Left colon (tissue), 2 donors: ENCODE measurements around the gene ARPC5L. TPM values are rescaled to one million over a fixed set of nuclear protein-coding genes. Genes with fewer than 3 reads are reported as not detected.
"Not testable (repeated sequence)": the region's sequence is repeated elsewhere in the genome, so short reads cannot be mapped to it uniquely, and the experiment has no call there.

Source experiments
- ATAC-seq: fragments of 200-7000 bp; cut with Tn5 transposase; one replicate; pipeline ENCODE4 v1.9.1; 2020; ENCODE audit warnings: mild to moderate bottlenecking, moderate library complexity
- DNase-seq, 2 donors: peaks; one replicate each; pipeline ENCODE4 v3.0.0-alpha.2; 2020
- intact Hi-C, 2 donors: fragments of 100-400 bp; cut with DNase I in 1 of 2; cut with micrococcal nuclease in 1 of 2; formaldehyde crosslinking; loops; one replicate each; pipeline versions ENCODE4 v1.11.2 to v1.14.0; 2022; cut with DNase I, micrococcal nuclease
- long read RNA-seq: library from polyadenylated mRNA; unstranded; transcript quantifications from one replicate; pipeline ENCODE4 v2.0.0, GENCODE V29; 2021
- total RNA-seq, 2 donors: library from RNA; stranded (reverse); fragmentation: NEBNext Ultra II Directional; extraction: Animal tissue kit (Norgen Biotek cat#: 25700); gene quantifications; one replicate each; pipeline ENCODE4 v1.2.1, GENCODE V29; 2021
- donor health status: DM: no; HTN: no; CAD: no.
- donor health status: DM: yes; HTN: yes; CAD: no.

ARPC5L gene
- 10 to 100 TPM; 43.4 to 51.6 TPM for total RNA-seq
- long read RNA-seq, transcript ARPC5L-201 (4 exons, 1,325 nt), result major isoform, 99 of 105 reads
- long read RNA-seq, partial matches to known transcripts, result 4 of 105 reads
- long read RNA-seq, other reads (novel, unspliced or antisense), result 1 of 105 reads

DNA sequence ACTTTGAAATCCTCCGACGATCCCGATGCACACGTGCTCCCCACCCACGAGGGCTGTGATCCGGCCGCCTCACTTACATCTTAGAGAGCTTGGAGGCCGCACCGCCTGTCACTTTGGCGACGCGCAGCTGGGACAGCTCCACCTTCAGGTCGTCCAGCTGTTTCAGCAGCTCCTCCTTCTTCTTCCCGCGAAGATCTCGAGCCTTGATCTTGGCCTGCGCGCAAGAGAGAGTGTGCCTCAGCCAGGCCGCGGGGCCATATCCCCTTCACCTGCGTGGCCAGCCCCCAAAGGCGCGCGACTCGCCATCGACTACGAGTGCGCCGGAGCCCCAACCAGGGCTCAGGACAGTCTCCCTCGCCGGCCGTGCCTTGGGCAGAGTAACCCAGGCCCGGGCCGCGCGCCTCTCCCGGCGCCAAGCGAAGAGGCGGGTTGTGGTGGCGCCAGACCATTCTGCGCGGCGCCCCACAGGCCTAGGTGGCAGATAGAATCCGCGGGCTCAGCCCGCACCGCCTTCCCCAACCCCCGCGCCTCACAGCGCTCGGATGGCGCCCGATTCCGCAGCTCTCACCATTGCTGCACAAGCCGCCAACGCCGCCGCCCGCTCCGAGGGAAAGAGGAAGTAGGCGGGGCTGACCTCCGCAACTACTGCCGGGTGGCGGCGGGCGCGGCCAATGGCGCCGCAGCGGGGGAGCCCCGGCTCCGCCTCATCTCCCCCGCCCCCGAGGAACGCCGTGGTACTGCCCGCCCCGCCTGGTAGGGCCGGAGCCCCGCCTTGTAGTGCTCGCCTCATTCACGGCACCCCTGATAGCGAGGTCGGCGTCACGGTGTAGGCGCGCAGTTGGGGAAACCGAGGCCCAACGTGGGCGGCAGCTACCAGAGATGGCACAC lies at the start of gene ARPC5L, which contains the start of gene RPL35:
TSS of gene ARPC5L (plus strand) at position 789 of the 888 bp plus-strand sequence. CDS start 7,161 bp downstream, outside the sequence.
TSS of gene RPL35 (minus strand) at position 616 of the 888 bp plus-strand sequence. CDS start at position 571, 45 bp downstream.
- intact Hi-C loops, result loop anchor here in 1 of 2 donors (10.0 kb wide), 1 partner anchor 283 kb away; the partner anchor contains the start of gene SCAI
- ATAC-seq (peak; percentile 96), DNase-seq (peak; percentile 95 to 97)

GRCh38 chr9:124812441-124812876 lies 49.5 kb upstream of the ARPC5L start:
- DNase-seq, result peak; percentile 18 to 63
- intact Hi-C loops, result no loop called here
- ATAC-seq, result no peak

- intact Hi-C loops, result no loop called here
Observed at GRCh38 chr9:124813041-124813440, 48.9 kb upstream of the ARPC5L start.

GRCh38 chr9:124813501-124814163 lies 48.3 kb upstream of the ARPC5L start:
- intact Hi-C loops, result no loop called here
- DNase-seq (no peak), ATAC-seq (no peak)

More at GRCh38 chr9:124813041-124813440, 48.9 kb upstream of the ARPC5L start:
- ATAC-seq (no peak), DNase-seq (no peak)

DNA sequence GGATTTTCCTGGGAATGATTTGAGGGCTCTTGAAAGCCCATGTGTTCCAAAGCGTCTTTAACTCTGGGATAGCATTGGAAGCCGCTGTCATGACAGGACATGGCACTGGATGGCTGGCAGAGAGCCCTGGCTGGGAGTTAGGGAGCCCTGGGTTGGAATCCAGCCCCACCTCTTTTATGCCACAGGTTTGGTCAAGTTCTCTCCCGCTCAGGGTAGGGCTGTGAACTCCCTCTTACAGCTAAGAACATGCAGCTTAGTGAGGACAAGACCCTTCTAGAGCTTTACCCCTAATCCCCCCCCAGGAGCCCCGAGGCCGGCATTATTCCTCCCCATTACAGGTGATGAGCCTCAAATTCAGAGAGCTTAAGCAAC lies 47.8 kb upstream of the ARPC5L start:
- intact Hi-C loops, result no loop called here

DNA sequence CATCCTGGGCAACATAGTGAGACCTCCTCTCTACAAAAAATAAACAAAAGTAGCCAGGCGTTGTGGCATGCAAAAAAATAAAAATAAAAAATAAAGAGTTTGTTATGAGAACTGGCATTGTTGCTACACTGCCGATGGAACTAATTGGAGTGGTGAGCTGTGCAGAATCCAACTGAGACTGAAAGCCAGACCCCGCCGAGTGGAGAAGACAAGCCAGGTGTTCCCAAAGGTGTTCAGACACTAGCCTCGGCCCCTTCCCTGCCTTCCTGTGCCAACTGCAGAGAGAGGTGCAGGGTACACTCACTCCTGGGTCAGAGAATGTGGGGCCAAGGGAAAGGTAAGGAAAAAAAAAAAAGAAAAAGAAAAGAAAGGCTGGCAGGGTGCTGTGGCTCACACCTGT lies 46.3 kb upstream of the ARPC5L start:
- ATAC-seq (no peak), DNase-seq (no peak)
- intact Hi-C loops, result no loop called here

More for the DNA sequence above, 47.8 kb upstream of the ARPC5L start:
- DNase-seq, result no peak
- ATAC-seq, result no peak

- intact Hi-C loops, result no loop called here
- no peak for DNase-seq
- ATAC-seq, result peak; percentile 45
Observed at GRCh38 chr9:124818431-124819281, 43.3 kb upstream of the ARPC5L start.

- ATAC-seq, result no peak
- no peak for DNase-seq
- intact Hi-C loops, result no loop called here
Observed at GRCh38 chr9:124820698-124821623, 41.0 kb upstream of the ARPC5L start.

DNA sequence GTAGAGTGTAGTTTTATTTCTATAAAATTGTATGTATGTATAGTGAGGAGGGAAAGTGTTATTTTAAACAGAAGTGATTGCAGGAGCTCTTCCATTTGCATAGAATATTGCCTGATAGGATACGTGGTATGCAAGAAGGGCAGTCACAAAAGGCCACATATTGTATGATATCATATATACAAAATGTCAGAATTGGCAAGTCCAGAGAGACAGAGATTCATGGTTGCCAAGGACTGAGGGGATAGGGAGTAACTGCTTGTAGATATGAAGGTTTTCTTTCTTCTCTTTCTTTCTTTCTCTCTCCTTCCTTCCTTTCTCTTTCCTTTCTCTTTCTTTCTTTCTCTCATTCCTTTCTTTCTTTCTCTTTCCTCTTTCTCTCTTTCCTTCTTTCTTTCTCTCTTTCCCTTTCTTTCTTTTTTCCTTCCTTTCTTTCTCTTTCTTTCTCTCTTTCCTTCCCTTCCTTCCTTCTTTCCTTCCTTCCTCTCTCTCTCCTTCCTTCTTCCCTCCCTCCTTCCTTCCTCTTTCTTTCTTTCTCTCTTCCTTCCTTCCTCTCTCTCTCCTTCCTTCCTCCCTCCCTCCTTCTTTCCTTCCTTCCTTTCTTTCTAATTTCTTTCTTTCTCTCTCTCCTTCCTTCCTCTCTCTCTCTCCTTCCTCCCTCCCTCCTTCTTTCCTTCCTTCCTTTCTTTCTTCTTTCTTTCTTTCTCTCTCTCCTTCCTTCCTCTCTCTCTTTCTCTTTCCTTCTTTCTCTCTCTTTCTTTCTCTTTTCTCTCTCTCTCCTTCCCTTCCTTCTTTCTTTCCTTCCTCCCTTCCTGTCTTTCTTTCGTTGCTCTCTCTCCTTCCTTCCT lies 33.2 kb upstream of the ARPC5L start:
- intact Hi-C loops, result no loop called here
- DNase-seq, result no peak
- ATAC-seq, result no peak

DNA sequence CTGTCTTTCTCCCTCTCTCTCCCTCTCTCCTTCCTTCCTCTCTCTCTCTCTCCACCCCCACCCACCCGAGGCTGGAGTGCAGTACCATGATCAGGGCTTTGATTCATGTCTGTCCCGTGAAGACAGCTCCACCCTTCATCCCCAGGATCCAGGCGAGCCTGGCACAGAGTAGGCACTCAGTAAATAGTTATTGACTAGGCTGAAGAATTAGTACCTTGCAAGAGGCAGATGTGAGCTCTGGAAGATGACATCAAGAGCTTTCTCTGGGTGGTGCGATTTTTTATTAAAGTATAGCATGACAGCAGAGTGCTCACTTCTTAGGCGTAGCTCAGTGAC lies 32.6 kb upstream of the ARPC5L start:
- intact Hi-C loops, result no loop called here
- peak; percentile 17 for ATAC-seq
- DNase-seq, result no peak

- intact Hi-C loops, result no loop called here
- no peak for ATAC-seq
Observed at GRCh38 chr9:124830593-124830992, 31.3 kb upstream of the ARPC5L start.

DNA sequence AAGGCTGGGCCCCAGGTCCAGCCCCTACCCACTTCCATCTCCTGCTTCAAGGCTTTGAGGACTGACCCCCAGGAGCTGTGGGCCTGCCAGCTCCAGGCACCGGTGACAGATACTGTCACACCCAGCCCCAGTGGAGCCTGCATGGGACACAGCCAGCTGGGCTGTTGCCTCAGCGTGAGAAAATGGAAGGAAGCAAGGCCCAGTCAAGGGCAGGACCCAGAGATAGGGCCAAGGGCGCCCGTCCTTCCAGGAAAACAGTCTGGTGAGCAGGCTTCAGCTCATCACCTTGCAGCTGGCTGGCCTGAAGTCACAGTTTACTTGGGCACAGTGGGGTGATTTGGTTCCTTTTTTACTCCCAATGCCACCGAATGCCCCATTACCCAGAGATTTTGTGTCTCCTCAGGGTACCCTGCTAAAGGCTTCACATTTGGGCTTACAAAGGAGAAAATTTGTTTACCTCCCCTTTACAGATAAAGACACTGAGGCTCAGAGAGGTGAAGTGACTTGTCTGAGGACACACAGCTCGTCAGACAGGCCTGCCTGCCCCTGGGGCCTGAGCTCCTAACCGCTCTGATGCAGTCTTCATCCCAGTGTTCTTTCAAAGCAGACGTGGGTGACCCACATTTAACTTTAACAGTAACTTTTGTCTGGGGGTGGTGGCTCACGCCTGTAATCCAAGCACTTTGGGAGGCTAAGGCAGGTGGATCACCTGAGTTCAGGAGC lies 30.1 kb upstream of the ARPC5L start:
- ATAC-seq (no peak), DNase-seq (no peak)
- intact Hi-C loops, result no loop called here

More at GRCh38 chr9:124830593-124830992, 31.3 kb upstream of the ARPC5L start:
- no peak for DNase-seq

GRCh38 chr9:124834591-124834990 lies 27.3 kb upstream of the ARPC5L start:
- intact Hi-C loops, result no loop called here
- no peak for DNase-seq
- ATAC-seq, result peak; percentile 83

DNA sequence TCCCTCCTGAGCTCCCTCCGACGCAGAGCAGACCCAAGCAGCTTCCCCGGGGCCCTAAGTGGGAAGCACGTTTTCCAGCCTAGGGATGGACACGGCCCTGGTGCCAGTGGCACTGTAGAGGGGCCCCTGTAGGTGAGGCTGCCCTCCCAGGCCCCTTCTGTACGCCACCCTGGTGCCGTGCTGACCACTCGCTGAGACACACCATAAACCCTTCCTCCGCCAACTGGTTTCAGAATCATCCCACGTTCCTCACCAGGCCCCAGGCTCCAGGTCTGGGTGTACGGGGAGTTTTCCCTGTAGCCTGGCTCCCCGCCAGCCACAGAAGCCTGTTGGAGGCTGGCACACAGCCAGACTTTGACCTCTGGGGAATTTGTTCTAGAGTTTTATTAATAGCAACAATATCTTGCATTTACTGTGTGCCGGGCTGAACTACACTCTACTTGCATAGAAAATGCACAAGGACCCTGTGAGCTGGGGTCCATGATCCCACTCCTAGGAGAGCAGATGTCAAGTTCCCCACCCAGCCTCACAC lies 26.8 kb upstream of the ARPC5L start:
- ATAC-seq (peak; percentile 75), DNase-seq (peak; percentile 61 to 74)
- intact Hi-C loops, result no loop called here

DNA sequence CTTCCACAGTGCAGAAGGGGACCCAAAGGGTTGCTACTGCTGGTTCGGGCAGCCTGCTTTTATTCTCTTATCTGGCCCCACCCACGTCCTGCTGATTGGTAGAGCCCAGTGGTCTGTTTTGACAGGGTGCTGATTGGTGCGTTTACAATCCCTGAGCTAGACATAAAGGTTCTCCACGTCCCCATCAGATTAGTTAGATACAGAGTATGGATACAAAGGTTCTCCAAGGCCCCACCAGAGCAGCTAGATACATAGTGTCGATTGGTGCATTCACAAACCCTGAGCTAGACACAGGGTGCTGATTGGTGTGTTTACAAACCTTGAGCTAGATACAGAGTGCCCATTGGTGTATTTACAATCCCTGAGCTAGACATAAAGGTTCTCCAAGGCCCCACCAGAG lies 23.8 kb upstream of the ARPC5L start:
- ATAC-seq, DNase-seq, intact Hi-C loops: not testable (repeated sequence)
